HEK293 (cell line): ENCODE data around the gene MPV17L2.

Source experiments
- AEBP2 ChIP-seq: fragments of 450-650 bp; formaldehyde crosslinking; IDR thresholded peaks from 2 replicates; pipeline ENCODE4 v1.5.1; 2016; ENCODE audit warnings: missing biosample characterization, missing genetic modification characterization, borderline replicate concordance
- CTCF ChIP-seq: fragments of 450-650 bp; formaldehyde crosslinking; IDR thresholded peaks from 2 replicates; pipeline ENCODE4 v1.5.1; 2016; ENCODE audit warnings: missing biosample characterization, missing genetic modification characterization
- EGR2 ChIP-seq: fragments of 450-650 bp; formaldehyde crosslinking; IDR thresholded peaks from 2 replicates; pipeline ENCODE4 v1.5.1; 2016; ENCODE audit warnings: low read depth, missing biosample characterization, missing genetic modification characterization
- HOXD13 ChIP-seq: sonication (generic); formaldehyde crosslinking; IDR thresholded peaks from 2 replicates; pipeline ENCODE4 v1.8.0; 2022; ENCODE audit warnings: missing genetic modification reagents, borderline replicate concordance
- KLF9 ChIP-seq: fragments of 450-650 bp; formaldehyde crosslinking; IDR thresholded peaks from 2 replicates; pipeline ENCODE4 v1.5.1; 2016; ENCODE audit warnings: missing biosample characterization, missing genetic modification characterization, low read depth
- PRDM1 ChIP-seq: fragments of 450-650 bp; formaldehyde crosslinking; IDR thresholded peaks from 2 replicates; pipeline ENCODE4; 2016; ENCODE audit warnings: missing biosample characterization, missing genetic modification characterization
- TSHZ1 ChIP-seq: fragments of 450-650 bp; formaldehyde crosslinking; IDR thresholded peaks from 2 replicates; pipeline ENCODE4 v1.5.1; 2016; ENCODE audit warnings: missing biosample characterization, missing genetic modification characterization, borderline replicate concordance
- ZBTB10 ChIP-seq: fragments of 450-650 bp; formaldehyde crosslinking; IDR thresholded peaks from 2 replicates; pipeline ENCODE4 v1.5.1; 2016; ENCODE audit warnings: missing biosample characterization, missing genetic modification characterization
- ZFP3 ChIP-seq: fragments of 450-650 bp; formaldehyde crosslinking; IDR thresholded peaks from 2 replicates; pipeline ENCODE4 v1.5.1; 2016; ENCODE audit warnings: low read depth, missing biosample characterization, missing genetic modification characterization
- ZNF112 ChIP-seq: fragments of 450-650 bp; formaldehyde crosslinking; IDR thresholded peaks from 2 replicates; pipeline ENCODE4 v1.5.0; 2017; ENCODE audit warnings: missing biosample characterization, missing genetic modification characterization
- ZNF132 ChIP-seq: fragments of 450-650 bp; formaldehyde crosslinking; IDR thresholded peaks from 2 replicates; pipeline ENCODE4 v1.5.1; 2017; ENCODE audit warnings: missing biosample characterization, missing genetic modification characterization, borderline replicate concordance
- ZNF146 ChIP-seq: fragments of 450-650 bp; formaldehyde crosslinking; IDR thresholded peaks from 2 replicates; pipeline ENCODE4 v1.5.1; 2016; ENCODE audit warnings: missing biosample characterization, missing genetic modification characterization
- ZNF148 ChIP-seq: fragments of 450-650 bp; formaldehyde crosslinking; IDR thresholded peaks from 2 replicates; pipeline ENCODE4 v1.5.0; 2017; ENCODE audit warnings: missing biosample characterization, missing genetic modification characterization, borderline replicate concordance
- ZNF350 ChIP-seq: fragments of 450-650 bp; formaldehyde crosslinking; IDR thresholded peaks from 2 replicates; pipeline ENCODE4 v1.5.0; 2017; ENCODE audit warnings: missing biosample characterization, mild to moderate bottlenecking, missing genetic modification characterization
- ZNF37A ChIP-seq: fragments of 450-650 bp; IDR thresholded peaks from 2 replicates; pipeline ENCODE4 v1.5.1; 2018; ENCODE audit warnings: missing biosample characterization, missing genetic modification characterization
- ZNF426 ChIP-seq: fragments of 450-650 bp; formaldehyde crosslinking; IDR thresholded peaks from 2 replicates; pipeline ENCODE4 v1.5.1; 2017; ENCODE audit warnings: missing biosample characterization, missing genetic modification characterization, mild to moderate bottlenecking, inconsistent platforms, moderate library complexity
- ZNF473 ChIP-seq: fragments of 450-650 bp; formaldehyde crosslinking; IDR thresholded peaks from 2 replicates; pipeline ENCODE4 v1.5.1; 2017; ENCODE audit warnings: missing biosample characterization, missing genetic modification characterization
- ZNF555 ChIP-seq: fragments of 450-650 bp; formaldehyde crosslinking; conservative IDR thresholded peaks from 2 replicates; pipeline ENCODE4 v1.5.1; 2017; ENCODE audit warnings: missing biosample characterization, mild to moderate bottlenecking, missing genetic modification characterization, inconsistent platforms
- ZNF585B ChIP-seq: fragments of 450-650 bp; formaldehyde crosslinking; IDR thresholded peaks from 2 replicates; pipeline ENCODE4 v1.5.1; 2016; ENCODE audit warnings: missing biosample characterization, missing genetic modification characterization
- ZNF624 ChIP-seq: fragments of 450-650 bp; formaldehyde crosslinking; IDR thresholded peaks from 2 replicates; pipeline ENCODE4 v1.5.1; 2017; ENCODE audit warnings: missing biosample characterization, missing genetic modification characterization
- ZNF670 ChIP-seq: fragments of 450-650 bp; formaldehyde crosslinking; IDR thresholded peaks from 2 replicates; pipeline ENCODE4 v1.5.1; 2016; ENCODE audit warnings: missing biosample characterization, missing genetic modification characterization, low read depth
- ZNF701 ChIP-seq: fragments of 450-650 bp; formaldehyde crosslinking; IDR thresholded peaks from 2 replicates; pipeline ENCODE4 v1.5.1; 2016; ENCODE audit warnings: missing biosample characterization, missing genetic modification characterization
- ZNF843 ChIP-seq: fragments of 450-650 bp; formaldehyde crosslinking; IDR thresholded peaks from 2 replicates; pipeline ENCODE4 v1.5.1; 2016; ENCODE audit warnings: missing biosample characterization, missing genetic modification characterization
- ZSCAN30 ChIP-seq: fragments of 450-650 bp; IDR thresholded peaks from 2 replicates; pipeline ENCODE4 v1.5.1; 2018; ENCODE audit warnings: missing biosample characterization, mild to moderate bottlenecking, missing genetic modification characterization, moderate library complexity
- TF ChIP-seq, protein P1 (sequence below): sonication (generic); formaldehyde crosslinking; IDR thresholded peaks from 2 replicates; pipeline ENCODE4 v1.8.1; 2022; ENCODE audit warnings: mild to moderate bottlenecking, moderate library complexity, missing genetic modification reagents
- TF ChIP-seq, protein P2 (sequence below): IDR thresholded peaks from 2 replicates; pipeline ENCODE4 v1.6.1; 2011; ENCODE audit warnings: mild to moderate bottlenecking, low read depth, low read length, borderline replicate concordance

The MPV17L2 gene

DNA sequence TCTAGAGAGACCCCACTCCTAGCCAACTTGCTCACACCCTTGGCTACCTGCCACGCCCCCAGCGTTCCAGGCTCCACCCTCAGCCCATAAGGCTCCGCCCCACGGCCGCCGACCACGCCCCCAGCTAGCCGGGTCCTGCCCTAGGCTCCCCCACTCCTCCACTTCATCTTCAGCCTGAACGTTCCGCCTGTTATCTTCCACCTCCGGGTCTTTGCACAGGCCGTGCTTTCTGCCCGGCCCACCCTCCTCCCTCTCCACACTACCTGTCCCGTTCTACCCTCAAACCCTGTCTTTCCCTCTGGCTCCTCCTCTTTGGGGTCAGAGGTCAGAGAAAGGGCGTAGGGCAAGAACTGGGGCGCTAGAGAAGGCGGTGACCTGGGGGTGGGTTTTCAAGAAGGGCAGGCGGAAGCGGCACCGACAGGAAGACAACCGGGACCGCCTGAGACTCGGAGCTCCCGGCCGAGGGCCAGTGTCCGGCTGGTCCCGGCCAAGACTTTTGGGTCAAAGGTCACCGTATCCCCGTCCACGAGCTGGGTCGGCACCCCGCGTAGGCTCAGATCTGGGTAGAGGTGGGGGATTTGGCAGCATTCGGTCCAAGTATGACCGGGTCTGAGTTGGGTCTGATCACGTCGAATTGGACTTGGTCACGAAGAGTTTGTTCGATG is 31.0 kb downstream of the MPV17L2 start (continued):
- TF ChIP-seq CTCF (no peak), TSHZ1 (tag by site-specific recombination) (no peak), ZNF37A (no peak), ZNF132 (tag by site-specific recombination) (no peak), KLF9 (tag by site-specific recombination) (peak; percentile 96), ZBTB10 (peak; percentile 65), EGR2 (peak; percentile 76), ZNF585B (no peak), ZNF624 (tag by site-specific recombination) (no peak), ZNF112 (tag by site-specific recombination) (no peak), ZNF701 (tag by site-specific recombination) (no peak), ZNF426 (tag by site-specific recombination) (no peak), ZNF670 (tag by site-specific recombination) (no peak), ZNF350 (tag by site-specific recombination) (no peak), HOXD13 (CRISPR knock-in tag) (no peak), ZNF555 (tag by site-specific recombination) (no peak), ZNF146 (tag by site-specific recombination) (no peak), PRDM1 (tag by site-specific recombination) (no peak), ZNF473 (no peak), ZNF843 (tag by site-specific recombination) (no peak), ZNF148 (tag by site-specific recombination) (no peak), ZSCAN30 (no peak), ZFP3 (tag by site-specific recombination) (no peak), AEBP2 (tag by site-specific recombination) (no peak)
- TF ChIP-seq, protein P1, sequence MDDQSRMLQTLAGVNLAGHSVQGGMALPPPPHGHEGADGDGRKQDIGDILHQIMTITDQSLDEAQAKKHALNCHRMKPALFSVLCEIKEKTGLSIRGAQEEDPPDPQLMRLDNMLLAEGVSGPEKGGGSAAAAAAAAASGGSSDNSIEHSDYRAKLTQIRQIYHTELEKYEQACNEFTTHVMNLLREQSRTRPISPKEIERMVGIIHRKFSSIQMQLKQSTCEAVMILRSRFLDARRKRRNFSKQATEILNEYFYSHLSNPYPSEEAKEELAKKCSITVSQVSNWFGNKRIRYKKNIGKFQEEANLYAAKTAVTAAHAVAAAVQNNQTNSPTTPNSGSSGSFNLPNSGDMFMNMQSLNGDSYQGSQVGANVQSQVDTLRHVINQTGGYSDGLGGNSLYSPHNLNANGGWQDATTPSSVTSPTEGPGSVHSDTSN: no peak
- TF ChIP-seq, protein P2, sequence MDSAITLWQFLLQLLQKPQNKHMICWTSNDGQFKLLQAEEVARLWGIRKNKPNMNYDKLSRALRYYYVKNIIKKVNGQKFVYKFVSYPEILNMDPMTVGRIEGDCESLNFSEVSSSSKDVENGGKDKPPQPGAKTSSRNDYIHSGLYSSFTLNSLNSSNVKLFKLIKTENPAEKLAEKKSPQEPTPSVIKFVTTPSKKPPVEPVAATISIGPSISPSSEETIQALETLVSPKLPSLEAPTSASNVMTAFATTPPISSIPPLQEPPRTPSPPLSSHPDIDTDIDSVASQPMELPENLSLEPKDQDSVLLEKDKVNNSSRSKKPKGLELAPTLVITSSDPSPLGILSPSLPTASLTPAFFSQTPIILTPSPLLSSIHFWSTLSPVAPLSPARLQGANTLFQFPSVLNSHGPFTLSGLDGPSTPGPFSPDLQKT: no peak
